Measurements from ENCODE around the gene RHOBTB3.
"Not testable (repeated sequence)": the region's sequence is repeated elsewhere in the genome, so short reads cannot be mapped to it uniquely, and the experiment has no call there.

- TF ChIP-seq CTCF (IDR thresholded peaks at IDR 0.05 in 2 of 3, conservative IDR thresholded peaks at IDR 0.05 in 1 of 3; ENCODE audit: control insufficient read depth in 2 of 3, extremely low read depth in 1 of 3, insufficient read depth in 1 of 3, low read depth in 3 of 3, low read length in 3 of 3); CHD2 (IDR thresholded peaks at IDR 0.05; ENCODE audit: borderline replicate concordance, low read depth, low read length); EGR1 (IDR thresholded peaks at IDR 0.05; ENCODE audit: borderline replicate concordance in 1 of 2, low read depth in 2 of 2, low read length in 2 of 2); HDGF (IDR thresholded peaks at IDR 0.05); PRDM15 (CRISPR knock-in tag; IDR thresholded peaks at IDR 0.05); SP1 (IDR thresholded peaks at IDR 0.05; ENCODE audit: low read depth, low read length); YBX1 (IDR thresholded peaks at IDR 0.05); CBFB (IDR thresholded peaks at IDR 0.05; ENCODE audit: low read depth); MEF2A (IDR thresholded peaks at IDR 0.05; ENCODE audit: insufficient read depth, low read depth, low read length); POLR2A (IDR thresholded peaks at IDR 0.05; ENCODE audit: low read depth, low read length); ATF3 (IDR thresholded peaks at IDR 0.05; ENCODE audit: borderline replicate concordance, extremely low read depth, low read depth, low read length); HDAC2 (IDR thresholded peaks at IDR 0.05): not testable (repeated sequence)
These were observed 79.9 kb downstream of the RHOBTB3 start for GRCh38 chr5:95811126-95811423.
